Measurements from ENCODE around the gene SNAP91. TPM values are rescaled to one million over a fixed set of nuclear protein-coding genes. Genes with fewer than 3 reads are reported as not detected.

The SNAP91 gene
- total and polyA plus RNA-seq, 2 donors (not counting 1 experiment from before 2014, with no cell fraction given), result not detected

DNA sequence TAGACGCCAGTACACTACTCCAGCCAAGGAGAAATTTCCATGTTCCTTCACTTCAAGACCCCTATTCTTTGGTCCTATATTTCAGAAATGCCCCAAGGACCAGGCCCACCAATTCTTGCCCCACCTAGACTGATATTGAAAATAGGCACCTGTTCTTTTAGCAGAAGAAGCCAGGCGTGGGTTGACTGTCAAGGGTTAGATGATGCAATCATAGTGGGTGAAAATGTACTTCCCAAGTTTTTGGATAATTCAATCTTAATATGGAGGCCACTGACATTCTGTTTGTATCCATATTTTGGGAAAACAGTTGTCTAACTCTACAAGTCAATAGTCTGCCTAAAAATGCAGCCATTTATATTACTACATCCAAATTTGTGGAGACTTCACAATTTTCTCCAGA, 21.0 kb upstream of the SNAP91 start:
- Histone ChIP-seq H3K4me2 (replicated peaks; ENCODE audit: low read depth, low read length, poor library complexity, severe bottlenecking) (no peak overlapping the region), H3K9ac (ENCODE audit: low read length) (no peak overlapping the region), H2AFZ (ENCODE audit: insufficient read depth, low read depth, low read length, poor library complexity, severe bottlenecking) (no peak overlapping the region), H3K4me3 (ENCODE audit: control extremely low read depth in 1 of 5, extremely low read depth in 1 of 5, insufficient read depth in 1 of 5, low read depth in 2 of 5, low read length in 4 of 5) (no peak overlapping the region), H3K36me3 (replicated peaks in 1 of 2; ENCODE audit: control extremely low read depth in 1 of 2, control insufficient read depth in 1 of 2, extremely low read depth in 1 of 2, insufficient read depth in 2 of 2, low read length in 1 of 2) (no peaks in the 10 kb centered on the region), H3K9me3 (ENCODE audit: control extremely low read depth in 1 of 3, control insufficient read depth in 2 of 3, insufficient read depth in 1 of 3, low read length in 2 of 3) (no peaks in the 10 kb centered on the region), H4K20me1 (ENCODE audit: control insufficient read depth, insufficient read depth, low read length, poor library complexity, severe bottlenecking) (no peaks in the 10 kb centered on the region), H3K27ac (ENCODE audit: low read length in 2 of 2) (no peak overlapping the region), H3K27me3 (replicated peaks in 1 of 4; ENCODE audit: control extremely low read depth in 1 of 4, control insufficient read depth in 3 of 4, insufficient read depth in 4 of 4, low read length in 3 of 4) (no peaks in the 10 kb centered on the region), H3K4me1 (ENCODE audit: control insufficient read depth in 2 of 2, insufficient read depth in 2 of 2, low read length in 2 of 2) (no peaks in the 10 kb centered on the region), H3K79me2 (ENCODE audit: control insufficient read depth, insufficient read depth, low read length) (no peaks in the 10 kb centered on the region)
- ChIA-PET CTCF (no interaction called here), POLR2A (no interaction called here)
- 100% methylated on average over 1 of the region's 2 CpGs for WGBS (ENCODE audit: insufficient coverage)
- intact Hi-C loops (cut with micrococcal nuclease), result no loop called here
- DNase-seq (no peak), ATAC-seq (ENCODE audit: low read depth) (no peak)
- Mint-ChIP-seq H3K4me1 (no peaks in the 10 kb centered on the region), H3K4me3 (no peak overlapping the region), H3K27ac (no peak overlapping the region), H3K9me3 (ENCODE audit: insufficient read depth) (peaks cover 3% of the 10 kb centered on the region), H3K27me3 (peaks cover 3% of the 10 kb centered on the region)
- TF ChIP-seq, protein P1, sequence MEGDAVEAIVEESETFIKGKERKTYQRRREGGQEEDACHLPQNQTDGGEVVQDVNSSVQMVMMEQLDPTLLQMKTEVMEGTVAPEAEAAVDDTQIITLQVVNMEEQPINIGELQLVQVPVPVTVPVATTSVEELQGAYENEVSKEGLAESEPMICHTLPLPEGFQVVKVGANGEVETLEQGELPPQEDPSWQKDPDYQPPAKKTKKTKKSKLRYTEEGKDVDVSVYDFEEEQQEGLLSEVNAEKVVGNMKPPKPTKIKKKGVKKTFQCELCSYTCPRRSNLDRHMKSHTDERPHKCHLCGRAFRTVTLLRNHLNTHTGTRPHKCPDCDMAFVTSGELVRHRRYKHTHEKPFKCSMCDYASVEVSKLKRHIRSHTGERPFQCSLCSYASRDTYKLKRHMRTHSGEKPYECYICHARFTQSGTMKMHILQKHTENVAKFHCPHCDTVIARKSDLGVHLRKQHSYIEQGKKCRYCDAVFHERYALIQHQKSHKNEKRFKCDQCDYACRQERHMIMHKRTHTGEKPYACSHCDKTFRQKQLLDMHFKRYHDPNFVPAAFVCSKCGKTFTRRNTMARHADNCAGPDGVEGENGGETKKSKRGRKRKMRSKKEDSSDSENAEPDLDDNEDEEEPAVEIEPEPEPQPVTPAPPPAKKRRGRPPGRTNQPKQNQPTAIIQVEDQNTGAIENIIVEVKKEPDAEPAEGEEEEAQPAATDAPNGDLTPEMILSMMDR (IDR thresholded peaks at IDR 0.05), result no peak
- no peak for TF ChIP-seq EZH2 (IDR thresholded peaks at IDR 0.05; ENCODE audit: borderline replicate concordance, insufficient read depth, low read depth, low read length, poor library complexity, severe bottlenecking)

DNA sequence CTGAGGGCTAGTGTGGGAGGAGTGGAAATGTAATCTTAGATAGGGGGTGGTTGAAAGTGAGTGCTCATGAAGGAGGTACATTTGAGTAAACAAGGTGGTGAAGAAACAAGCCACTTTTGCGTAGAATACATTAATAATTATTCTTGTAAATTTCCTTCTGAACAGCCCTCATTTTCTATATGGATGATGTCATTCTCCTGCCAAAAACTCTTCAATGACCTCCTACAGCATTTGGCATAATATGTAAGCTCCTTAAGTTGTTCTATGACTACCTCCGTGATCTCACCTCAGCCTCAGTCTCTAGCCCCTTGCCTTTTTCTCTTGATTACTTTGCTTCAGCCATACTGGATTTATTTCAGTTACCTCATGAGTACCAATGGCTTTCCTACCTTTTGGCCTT, 14.0 kb upstream of the SNAP91 start:
- no peak for DNase-seq
- Histone ChIP-seq H3K9me3 (ENCODE audit: control extremely low read depth in 1 of 3, control insufficient read depth in 2 of 3, insufficient read depth in 1 of 3, low read length in 2 of 3) (no peaks in the 10 kb centered on the region), H3K27me3 (replicated peaks in 1 of 4; ENCODE audit: control extremely low read depth in 1 of 4, control insufficient read depth in 3 of 4, insufficient read depth in 4 of 4, low read length in 3 of 4) (no peaks in the 10 kb centered on the region), H3K36me3 (replicated peaks in 1 of 2; ENCODE audit: control extremely low read depth in 1 of 2, control insufficient read depth in 1 of 2, extremely low read depth in 1 of 2, insufficient read depth in 2 of 2, low read length in 1 of 2) (no peaks in the 10 kb centered on the region), H3K4me2 (replicated peaks; ENCODE audit: low read depth, low read length, poor library complexity, severe bottlenecking) (no peak overlapping the region), H3K27ac (ENCODE audit: low read length in 2 of 2) (no peak overlapping the region), H3K4me1 (ENCODE audit: control insufficient read depth in 2 of 2, insufficient read depth in 2 of 2, low read length in 2 of 2) (no peaks in the 10 kb centered on the region), H2AFZ (ENCODE audit: insufficient read depth, low read depth, low read length, poor library complexity, severe bottlenecking) (no peak overlapping the region), H4K20me1 (ENCODE audit: control insufficient read depth, insufficient read depth, low read length, poor library complexity, severe bottlenecking) (no peaks in the 10 kb centered on the region), H3K9ac (ENCODE audit: low read length) (no peak overlapping the region), H3K4me3 (ENCODE audit: control extremely low read depth in 1 of 5, extremely low read depth in 1 of 5, insufficient read depth in 1 of 5, low read depth in 2 of 5, low read length in 4 of 5) (no peak overlapping the region), H3K79me2 (ENCODE audit: control insufficient read depth, insufficient read depth, low read length) (no peaks in the 10 kb centered on the region)
- no peak overlapping the region for H3K4me3 Mint-ChIP-seq
- H3K27ac Mint-ChIP-seq, result no peak overlapping the region
- H3K4me1 Mint-ChIP-seq, result no peaks in the 10 kb centered on the region
- 100% methylated on average over 1 of the region's 2 CpGs for WGBS (ENCODE audit: insufficient coverage)
- no peaks in the 10 kb centered on the region for H3K27me3 Mint-ChIP-seq
- TF ChIP-seq EZH2 (IDR thresholded peaks at IDR 0.05; ENCODE audit: borderline replicate concordance, insufficient read depth, low read depth, low read length, poor library complexity, severe bottlenecking), result no peak
- TF ChIP-seq, protein P1 (IDR thresholded peaks at IDR 0.05), result no peak
- intact Hi-C loops (cut with micrococcal nuclease), result no loop called here
- ATAC-seq (ENCODE audit: low read depth), result no peak
- H3K9me3 Mint-ChIP-seq (ENCODE audit: insufficient read depth), result no peaks in the 10 kb centered on the region
- POLR2A ChIA-PET, result no interaction called here
- CTCF ChIA-PET, result interaction anchor here (0.6 kb wide), 1 partner anchor 197 kb away, joined by 6 read pairs; no protein-coding TSS in a partner anchor
